HCT116 (cell line): ENCODE data around the gene LRP1B. TPM values are rescaled to one million over a fixed set of nuclear protein-coding genes. Genes with fewer than 3 reads are reported as not detected.

Source experiments
- ATAC-seq: fragments of 200-7000 bp; cut with Tn5 transposase; 2 replicates; pipeline ENCODE4 v1.9.1; 2020; ENCODE audit warnings: mild to moderate bottlenecking, moderate library complexity
- BruUV-seq: library from RNA; stranded (reverse); fragments of 400-500 nt; replicated peaks from 2 replicates; lab custom pipeline; 2021; lab: Mats Ljungman, UMichigan
- CTCF ChIA-PET: fragments of 300-600 bp; sonication (Branson Sonifier 250); formaldehyde crosslinking; loops from one replicate; lab custom pipeline; 2021; ENCODE audit warnings: antibody characterized with exemption; lab: Charles Lee
- POLR2A ChIA-PET: fragments of 300-600, 350-600 bp; sonication (Branson Sonifier 250); formaldehyde crosslinking; loops from one replicate; lab custom pipeline; 2021; ENCODE audit warnings: antibody characterized with exemption; lab: Charles Lee
- RAD21 ChIA-PET, 2 experiments: fragments of 300-600 bp; sonication (Branson Sonifier 250); formaldehyde crosslinking; loops; one replicate each; lab custom pipeline; 2023; ENCODE audit warnings: low total read pairs in 2 of 2; ENCODE audit not compliant: uncharacterized antibody in 2 of 2, unreplicated experiment in 2 of 2, low non-redundant PET in 1 of 2; lab: Charles Lee
- DNase-seq: peaks from one replicate; pipeline ENCODE4 v3.0.0-alpha.2; 2010; ENCODE audit warnings: low read depth, low spot score
- H2AFZ ChIP-seq: fragments of 200-600 bp; shearing (Covaris generic), sonication (generic); 2 replicates; pipeline ENCODE4 v1.6.1; 2017; ENCODE audit warnings: low read depth, mixed run types, mixed read lengths, antibody characterized with exemption, low read length; ENCODE audit not compliant: poor library complexity, severe bottlenecking
- H3K27ac ChIP-seq: 2 replicates; pipeline ENCODE4 v1.5.1; 2012; ENCODE audit warnings: low read depth, low read length
- H3K27me3 ChIP-seq: fragments of 200-600 bp; sonication (generic); 2 replicates; pipeline ENCODE4 v1.6.1; 2016; ENCODE audit warnings: mixed run types, low read length, mixed read lengths; ENCODE audit not compliant: insufficient read depth
- H3K36me3 ChIP-seq, 2 experiments: fragments of 200-500 bp in 1 of 2; fragments of 200-600 bp in 1 of 2; sonication (Bioruptor generic) in 1 of 2; sonication (generic) in 1 of 2; 2 replicates each; pipeline versions ENCODE4 v1.5.1 to v1.6.1; 2014 to 2016; ENCODE audit warnings: low read length in 2 of 2, inconsistent platforms in 1 of 2, mixed read lengths in 1 of 2, mixed run types in 1 of 2; ENCODE audit not compliant: insufficient read depth in 2 of 2, control insufficient read depth in 1 of 2
- H3K4me1 ChIP-seq, 2 experiments: fragments of 200-600 bp in 1 of 2; sonication (generic) in 1 of 2; 2 replicates each; pipeline versions ENCODE4 v1.5.1 to v1.6.1; 2012 to 2017; ENCODE audit warnings: low read length in 2 of 2, inconsistent platforms in 1 of 2, mild to moderate bottlenecking in 1 of 2, mixed read lengths in 1 of 2, mixed run types in 1 of 2, moderate library complexity in 1 of 2; ENCODE audit not compliant: insufficient read depth in 2 of 2, control insufficient read depth in 1 of 2
- H3K4me2 ChIP-seq: fragments of 200-600 bp; sonication (generic); 2 replicates; pipeline ENCODE4 v1.6.1; 2017; ENCODE audit warnings: mixed run types, low read length, mixed read lengths
- H3K4me3 ChIP-seq, 2 experiments: fragments of 200-600 bp in 1 of 2; sonication (generic) in 1 of 2; replicated peaks in 1 of 2; 2 replicates each; pipeline ENCODE4 v1.5.1; 2011 to 2016; ENCODE audit warnings: low read length in 2 of 2, control low read depth in 1 of 2, low read depth in 1 of 2, mild to moderate bottlenecking in 1 of 2, mixed read lengths in 1 of 2, mixed run types in 1 of 2
- H3K79me2 ChIP-seq: fragments of 200-600 bp; sonication (generic); 2 replicates; pipeline ENCODE4 v1.6.1; 2017; ENCODE audit warnings: mild to moderate bottlenecking, mixed run types, low read length, moderate library complexity, mixed read lengths; ENCODE audit not compliant: insufficient read depth
- H3K9ac ChIP-seq: fragments of 200-600 bp; sonication (generic); 2 replicates; pipeline ENCODE4 v1.6.1; 2016; ENCODE audit warnings: low read length, mixed read lengths
- H3K9me2 ChIP-seq: fragments of 200-600 bp; sonication (generic), shearing (Covaris generic); 2 replicates; pipeline ENCODE4 v1.6.1; 2017; ENCODE audit warnings: mixed run types, mild to moderate bottlenecking, moderate library complexity; ENCODE audit not compliant: insufficient read depth
- H3K9me3 ChIP-seq, 2 experiments: fragments of 200-500 bp in 1 of 2; fragments of 200-600 bp in 1 of 2; sonication (Bioruptor generic) in 1 of 2; sonication (generic) in 1 of 2; 2 replicates each; pipeline ENCODE4 v1.6.1; 2014 to 2017; ENCODE audit warnings: low read length in 2 of 2, mixed read lengths in 2 of 2, inconsistent platforms in 1 of 2, low read depth in 1 of 2, mild to moderate bottlenecking in 1 of 2, mixed run types in 1 of 2, moderate library complexity in 1 of 2; ENCODE audit not compliant: control insufficient read depth in 1 of 2, insufficient read depth in 1 of 2
- H4K20me1 ChIP-seq: fragments of 200-600 bp; sonication (generic), shearing (Covaris generic); 2 replicates; pipeline ENCODE4 v1.6.1; 2017; ENCODE audit warnings: mixed run types, mild to moderate bottlenecking, moderate library complexity; ENCODE audit not compliant: insufficient read depth
- CBX3 ChIP-seq: IDR thresholded peaks from 2 replicates; pipeline ENCODE4 v1.6.1; 2012; ENCODE audit warnings: low read depth
- ELF1 ChIP-seq: IDR thresholded peaks from 2 replicates; pipeline ENCODE4 v1.6.1; 2012; ENCODE audit warnings: low read depth, borderline replicate concordance
- JUND ChIP-seq: IDR thresholded peaks from 2 replicates; pipeline ENCODE4 v1.6.1; 2012
- POLR2A ChIP-seq: IDR thresholded peaks from 2 replicates; pipeline ENCODE4 v1.7.0; 2011; ENCODE audit warnings: borderline replicate concordance; ENCODE audit not compliant: insufficient read depth, insufficient read length; ENCODE audit errors: extremely low read depth
- RAD21 ChIP-seq: IDR thresholded peaks from 2 replicates; pipeline ENCODE4 v1.6.1; 2012; ENCODE audit warnings: low read depth, mild to moderate bottlenecking
- REST ChIP-seq: IDR thresholded peaks from 2 replicates; pipeline ENCODE4 v1.6.1; 2012; ENCODE audit warnings: low read depth
- SIN3A ChIP-seq: IDR thresholded peaks from 2 replicates; pipeline ENCODE4 v1.6.1; 2012; ENCODE audit warnings: low read depth
- YY1 ChIP-seq: IDR thresholded peaks from 2 replicates; pipeline ENCODE4 v1.6.1; 2011; ENCODE audit warnings: low read length, low read depth, moderate library complexity, mild to moderate bottlenecking; ENCODE audit not compliant: insufficient replicate concordance; ENCODE audit errors: extremely low read depth
- ZBTB33 ChIP-seq: IDR thresholded peaks from 2 replicates; pipeline ENCODE4 v1.6.1; 2011; ENCODE audit warnings: mild to moderate bottlenecking, low read length, moderate library complexity; ENCODE audit not compliant: insufficient replicate concordance; ENCODE audit errors: extremely low read depth
- ZFX ChIP-seq: fragments of 450-650 bp; IDR thresholded peaks from 2 replicates; pipeline ENCODE4 v1.6.1; 2017
- ZNF274 ChIP-seq: fragments of 200-500 bp; sonication (Bioruptor generic); IDR thresholded peaks from 2 replicates; pipeline ENCODE4 v1.6.1; 2014; ENCODE audit warnings: mild to moderate bottlenecking, low read depth, low read length, inconsistent platforms
- intact Hi-C: fragments of 100-400 bp; cut with micrococcal nuclease; formaldehyde crosslinking; loops from 2 replicates; pipeline ENCODE4 v1.10.0; 2022
- total RNA-seq: library from RNA; stranded (reverse); gene quantifications from one replicate; pipeline ENCODE4 v1.2.1, GENCODE V29; 2021; ENCODE audit not compliant: unreplicated experiment

Gene LRP1B
- total RNA-seq, 1 experiment from 2014 or later: 0.34 TPM

- ATAC-seq: no peak
- TF ChIP-seq POLR2A (no peak), ELF1 (no peak), RAD21 (no peak), ZFX (no peak), REST (no peak), SIN3A (no peak), ZNF274 (no peak)
- TF ChIP-seq, all 23 proteins: peak for 0
- no peak overlapping the region for H3K4me2 ChIP-seq
- no peak for DNase-seq
- no peaks in the 10 kb centered on the region for H3K9me3 ChIP-seq
- H3K4me1 ChIP-seq: no peaks in the 10 kb centered on the region
- no peak overlapping the region for H3K27ac ChIP-seq
- no peak overlapping the region for H3K4me3 ChIP-seq
- no peaks in the 10 kb centered on the region for H4K20me1 ChIP-seq
- no peaks in the 10 kb centered on the region for H3K79me2 ChIP-seq
- H2AFZ ChIP-seq: no peak overlapping the region
- H3K9ac ChIP-seq: no peak overlapping the region
- no peaks in the 10 kb centered on the region for H3K36me3 ChIP-seq
- BruUV-seq: no TSS peak
- ChIA-PET RAD21 (no interaction called here), POLR2A (no interaction called here), CTCF (no interaction called here)
- intact Hi-C loops: no loop called here
- no peaks in the 10 kb centered on the region for H3K27me3 ChIP-seq
- H3K9me2 ChIP-seq: no peaks in the 10 kb centered on the region
Observed at GRCh38 chr2:140601342-140601741, 1529.5 kb downstream of the LRP1B start.

- Histone ChIP-seq H3K79me2 (no peaks in the 10 kb centered on the region), H3K36me3 (no peaks in the 10 kb centered on the region), H3K4me3 (no peak overlapping the region), H3K27me3 (no peaks in the 10 kb centered on the region), H4K20me1 (no peaks in the 10 kb centered on the region), H3K27ac (no peak overlapping the region), H3K4me2 (no peak overlapping the region), H3K9me2 (no peaks in the 10 kb centered on the region), H3K9ac (no peak overlapping the region), H3K9me3 (no peaks in the 10 kb centered on the region), H3K4me1 (no peaks in the 10 kb centered on the region), H2AFZ (peak overlapping the region; percentile 89)
- CTCF ChIA-PET: interaction anchor here (0.9 kb wide), 1 partner anchor 14 kb away, joined by 3 read pairs; no protein-coding TSS in a partner anchor
- BruUV-seq: no TSS peak
- RAD21 ChIA-PET: no interaction called here
- DNase-seq: no peak
- POLR2A ChIA-PET: no interaction called here
- ATAC-seq: no peak
- intact Hi-C loops: no loop called here
- TF ChIP-seq ZBTB33 (no peak), ZFX (no peak), JUND (no peak), CBX3 (no peak), REST (no peak), YY1 (no peak)
Observed at GRCh38 chr2:140600116-140600515, 1530.7 kb downstream of the LRP1B start.
